ENCODE measurements around the gene THEM4. TPM values are rescaled to one million over a fixed set of nuclear protein-coding genes. Genes with fewer than 3 reads are reported as not detected.

Gene THEM4
- total and polyA plus RNA-seq, 12 donors: 20.2 to 36.4 (median 26.8) TPM

- WGBS, 4 donors: 62 to 79% (median 67%) methylated on average over 5 of the region's 5 CpGs
- DNase-seq: no peak
- intact Hi-C loops (cut with DNase I): no loop called here
Observed at GRCh38 chr1:151871284-151872030, 37.9 kb downstream of the THEM4 start.

DNA sequence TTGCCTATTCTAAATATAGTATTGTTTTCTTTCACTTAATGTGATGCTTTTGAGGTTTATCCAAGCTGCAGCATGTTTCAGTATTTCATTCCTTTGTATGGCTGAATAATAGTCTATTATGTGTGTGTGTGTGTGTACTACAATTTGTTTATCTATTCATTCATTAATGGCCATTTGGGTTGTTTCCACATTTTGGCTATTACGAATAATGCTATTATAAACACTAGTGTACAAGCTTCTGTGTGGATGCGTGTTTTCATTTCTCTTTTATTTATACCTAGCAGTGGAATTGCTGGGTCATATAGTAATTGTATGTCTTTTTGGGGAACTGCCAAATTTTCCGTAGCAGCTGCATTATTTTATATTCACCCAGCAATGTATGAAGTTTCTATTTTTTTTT is 40.8 kb downstream of the THEM4 start:
- no peaks in the 10 kb centered on the region for H3K9me3 ChIP-seq (replicated peaks in 1 of 3)
- DNase-seq: no peak
- no peak overlapping the region for H3K4me3 ChIP-seq
- peaks cover 0 to 3% of the 10 kb centered on the region in 2 donors for H3K36me3 ChIP-seq (replicated peaks in 1 of 2)
- H3K27me3 ChIP-seq: no peaks in the 10 kb centered on the region
- no peaks in the 10 kb centered on the region for H3K4me1 ChIP-seq (replicated peaks in 1 of 2)
- WGBS, 4 donors: 47 to 68% (median 55%) methylated on average over 3 of the region's 3 CpGs
- H3K27ac ChIP-seq: no peak overlapping the region
- intact Hi-C loops (cut with DNase I): no loop called here
- TF ChIP-seq CTCF (IDR thresholded peaks at IDR 0.05) (no peak), POLR2A (IDR thresholded peaks at IDR 0.05) (no peak)

More at GRCh38 chr1:151871284-151872030, 37.9 kb downstream of the THEM4 start:
- Histone ChIP-seq H3K4me1 (replicated peaks in 1 of 2) (no peaks in the 10 kb centered on the region), H3K27ac (no peak overlapping the region), H3K36me3 (replicated peaks in 1 of 2) (peaks cover 0 to 8% of the 10 kb centered on the region in 2 donors), H3K4me3 (no peak overlapping the region), H3K27me3 (no peaks in the 10 kb centered on the region), H3K9me3 (replicated peaks in 1 of 3) (no peaks in the 10 kb centered on the region)
- TF ChIP-seq CTCF (IDR thresholded peaks at IDR 0.05) (no peak), POLR2A (IDR thresholded peaks at IDR 0.05) (no peak)

- H3K27ac ChIP-seq: no peak overlapping the region
- WGBS, 4 donors: 52 to 65% (median 60%) methylated on average over 7 of the region's 7 CpGs
Observed at GRCh38 chr1:151867765-151868411, 41.4 kb downstream of the THEM4 start.

More at GRCh38 chr1:151867765-151868411, 41.4 kb downstream of the THEM4 start:
- H3K36me3 ChIP-seq (replicated peaks in 1 of 2): no peaks in the 10 kb centered on the region
- no peak for TF ChIP-seq CTCF (IDR thresholded peaks at IDR 0.05)
- TF ChIP-seq POLR2A (IDR thresholded peaks at IDR 0.05): no peak
- no peak overlapping the region for H3K4me3 ChIP-seq
- H3K4me1 ChIP-seq (replicated peaks in 1 of 2): no peaks in the 10 kb centered on the region
- DNase-seq: no peak
- H3K27me3 ChIP-seq: no peaks in the 10 kb centered on the region
- intact Hi-C loops (cut with DNase I): no loop called here
- no peaks in the 10 kb centered on the region for H3K9me3 ChIP-seq (replicated peaks in 1 of 3)
